IPS DF 6.9 (cell line): Measurements from ENCODE around the gene UPB1.
"Not testable (repeated sequence)": the region's sequence is repeated elsewhere in the genome, so short reads cannot be mapped to it uniquely, and the experiment has no call there.

Experiments used
- DNase-seq: peaks from one replicate; pipeline ENCODE4 v3.0.0-alpha.2; 2013; ENCODE audit warnings: low read depth, low spot score
- H3K27ac ChIP-seq: one replicate; pipeline ENCODE4 v1.5.1; 2013; ENCODE audit warnings: low read length, control low read depth
- H3K27me3 ChIP-seq: 2 replicates; pipeline ENCODE4 v1.6.1; 2013; ENCODE audit warnings: mild to moderate bottlenecking, low read length; ENCODE audit not compliant: control insufficient read depth, insufficient read depth
- H3K36me3 ChIP-seq: 2 replicates; pipeline ENCODE4 v1.6.1; 2013; ENCODE audit warnings: low read length; ENCODE audit not compliant: control insufficient read depth, insufficient read depth
- H3K4me1 ChIP-seq: 2 replicates; pipeline ENCODE4 v1.6.1; 2013; ENCODE audit warnings: low read length; ENCODE audit not compliant: control insufficient read depth, insufficient read depth
- H3K4me3 ChIP-seq: 2 replicates; pipeline ENCODE4 v1.5.1; 2013; ENCODE audit warnings: mild to moderate bottlenecking, low read length
- H3K9me3 ChIP-seq: 2 replicates; pipeline ENCODE4 v1.6.1; 2013; ENCODE audit warnings: low read length, inconsistent platforms; ENCODE audit not compliant: control insufficient read depth, insufficient read depth
- WGBS: extraction: QIAGEN DNeasy Blood & Tissue Kit; methylation state at CpG from one replicate; pipeline ENCODE4 v1.1.7; 2013; ENCODE audit warnings: mixed read lengths, missing lambda C conversion rate; ENCODE audit not compliant: insufficient read length, insufficient coverage; 5-methylcytosine and 5-hydroxymethylcytosine counted together

The UPB1 gene

DNA sequence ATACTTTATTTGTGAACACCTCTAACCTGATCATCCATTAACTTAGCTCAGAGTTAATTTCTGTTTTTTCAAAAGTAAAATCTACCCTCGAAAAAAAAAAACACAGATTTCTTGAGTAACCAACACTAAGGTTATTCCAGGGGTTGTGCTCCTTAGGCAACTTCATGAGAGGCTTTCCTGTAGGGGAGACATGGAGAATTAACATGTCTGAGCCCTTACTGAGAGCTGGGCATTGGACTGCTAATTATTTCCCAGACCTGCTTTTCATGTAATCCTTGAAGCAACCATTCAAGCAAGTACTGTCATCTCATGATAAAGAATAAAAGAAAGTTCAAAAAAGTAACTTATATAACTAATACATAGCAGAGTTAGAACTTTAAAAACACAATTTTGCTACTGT, 13.5 kb upstream of the UPB1 start:
- Histone ChIP-seq H3K4me3 (no peak overlapping the region), H3K27ac (no peak overlapping the region)
- no CpG with 5 or more reads among the region's 1 CpG for WGBS

DNA sequence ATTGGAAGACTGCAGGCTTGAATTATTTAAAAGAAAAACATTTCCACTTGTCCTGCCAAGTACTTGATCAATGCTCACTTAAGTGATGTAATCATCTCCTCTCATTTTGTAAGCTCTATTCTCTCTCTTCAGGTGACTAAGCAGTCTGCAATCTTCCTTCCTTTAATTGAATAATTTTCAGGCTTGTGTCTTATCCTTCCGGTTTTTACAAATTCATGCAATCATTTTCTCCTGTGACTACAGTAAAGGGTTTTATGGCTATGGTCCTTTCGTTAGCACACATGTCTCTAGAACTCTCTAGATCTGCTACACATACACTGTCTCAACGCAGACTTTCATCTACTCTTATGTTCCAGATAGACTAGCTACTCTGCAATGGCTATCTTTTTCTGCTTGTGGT, 12.6 kb upstream of the UPB1 start:
- Histone ChIP-seq H3K27ac (no peak overlapping the region), H3K36me3 (no peaks in the 10 kb centered on the region), H3K27me3 (no peaks in the 10 kb centered on the region), H3K4me1 (no peaks in the 10 kb centered on the region), H3K4me3 (no peak overlapping the region), H3K9me3 (no peaks in the 10 kb centered on the region)
- WGBS, result no CpG with 5 or more reads among the region's 3 CpGs
- no peak for DNase-seq

More for the DNA sequence above, 13.5 kb upstream of the UPB1 start:
- no peaks in the 10 kb centered on the region for H3K36me3 ChIP-seq
- no peaks in the 10 kb centered on the region for H3K9me3 ChIP-seq
- H3K27me3 ChIP-seq, result no peaks in the 10 kb centered on the region
- no peaks in the 10 kb centered on the region for H3K4me1 ChIP-seq
- no peak for DNase-seq

DNA sequence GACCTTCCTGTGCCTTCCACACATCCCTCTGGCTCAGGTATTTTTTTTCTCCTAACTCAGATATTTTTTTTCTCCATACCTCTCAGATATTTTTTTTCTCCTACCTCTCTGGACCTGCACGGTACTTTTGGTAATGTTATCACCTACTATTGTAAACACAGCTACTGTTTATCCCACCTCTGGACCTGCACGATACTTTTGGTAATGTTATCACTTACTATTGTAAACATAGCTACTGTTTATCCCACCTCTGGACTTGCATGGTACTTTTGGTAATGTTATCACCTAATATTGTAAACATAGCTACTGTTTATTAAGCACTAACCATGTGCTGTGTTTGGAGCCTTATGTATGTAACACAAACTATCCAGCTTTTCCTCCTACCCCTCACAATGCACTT, 12.1 kb upstream of the UPB1 start:
- H3K36me3 ChIP-seq, result no peaks in the 10 kb centered on the region
- H3K27ac ChIP-seq, result no peak overlapping the region
- no peaks in the 10 kb centered on the region for H3K4me1 ChIP-seq
- H3K27me3 ChIP-seq, result no peaks in the 10 kb centered on the region
- WGBS, result no CpG with 5 or more reads among the region's 2 CpGs
- no peak overlapping the region for H3K4me3 ChIP-seq
- no peak for DNase-seq
- H3K9me3 ChIP-seq, result no peaks in the 10 kb centered on the region

DNA sequence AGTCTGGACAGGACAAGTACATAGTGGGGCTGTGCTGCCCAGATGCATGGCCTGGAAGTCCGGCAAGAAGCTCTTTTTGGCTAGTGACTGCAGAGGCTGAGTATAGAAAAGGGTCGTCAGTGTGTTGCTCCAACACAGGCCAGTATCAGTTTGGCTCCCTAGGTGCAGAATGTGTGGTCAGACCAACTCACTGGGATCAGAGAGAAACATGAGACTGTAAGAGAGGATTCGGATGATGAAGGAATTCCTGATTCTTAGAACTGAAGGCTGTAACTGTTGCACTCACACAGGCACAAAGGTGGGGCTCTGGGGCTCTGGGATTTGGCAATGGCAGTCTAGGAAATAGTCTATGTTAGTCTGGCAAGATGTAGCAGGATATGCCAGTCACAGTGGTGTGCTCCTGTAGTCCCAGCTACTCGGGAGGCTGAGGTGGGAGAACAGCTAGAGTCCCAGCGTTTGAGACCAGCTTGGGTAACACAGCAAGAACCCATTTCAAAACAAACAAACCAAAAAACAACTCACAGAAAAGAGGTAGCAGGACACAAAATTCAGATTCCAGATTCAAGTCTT, 11.1 kb upstream of the UPB1 start:
- DNase-seq, result no peak
- no peaks in the 10 kb centered on the region for H3K36me3 ChIP-seq
- WGBS, result no CpG with 5 or more reads among the region's 5 CpGs

GRCh38 chr22:24485170-24485569, 10.0 kb upstream of the UPB1 start:
- H3K27me3 ChIP-seq, result no peaks in the 10 kb centered on the region
- no CpG with 5 or more reads among the region's 4 CpGs for WGBS
- H3K4me1 ChIP-seq, result no peaks in the 10 kb centered on the region
- no peaks in the 10 kb centered on the region for H3K36me3 ChIP-seq
- no peaks in the 10 kb centered on the region for H3K9me3 ChIP-seq
- no peak for DNase-seq
- H3K27ac ChIP-seq, result no peak overlapping the region
- H3K4me3 ChIP-seq, result no peak overlapping the region

More for the DNA sequence above, 11.1 kb upstream of the UPB1 start:
- Histone ChIP-seq H3K4me3 (no peak overlapping the region), H3K27me3 (no peaks in the 10 kb centered on the region), H3K9me3 (no peaks in the 10 kb centered on the region), H3K27ac (no peak overlapping the region), H3K4me1 (no peaks in the 10 kb centered on the region)

- H3K4me3 ChIP-seq, result no peak overlapping the region
- H3K27ac ChIP-seq, result no peak overlapping the region
- no peaks in the 10 kb centered on the region for H3K9me3 ChIP-seq
- no CpG with 5 or more reads among the region's 3 CpGs for WGBS
- DNase-seq, result no peak
- no peaks in the 10 kb centered on the region for H3K4me1 ChIP-seq
- H3K27me3 ChIP-seq, result no peaks in the 10 kb centered on the region
- H3K36me3 ChIP-seq, result no peaks in the 10 kb centered on the region
Observed at GRCh38 chr22:24485608-24486007, 9.5 kb upstream of the UPB1 start.

- WGBS, result no CpG with 5 or more reads among the region's 2 CpGs
- Histone ChIP-seq H3K27me3 (no peaks in the 10 kb centered on the region), H3K4me1 (no peaks in the 10 kb centered on the region), H3K9me3 (no peaks in the 10 kb centered on the region), H3K4me3 (no peak overlapping the region), H3K36me3 (no peaks in the 10 kb centered on the region), H3K27ac (no peak overlapping the region)
- no peak for DNase-seq
Observed at GRCh38 chr22:24486501-24486921, 8.6 kb upstream of the UPB1 start.

GRCh38 chr22:24489011-24489410, 6.1 kb upstream of the UPB1 start:
- H3K36me3 ChIP-seq, result no peaks in the 10 kb centered on the region
- WGBS, result no CpG with 5 or more reads among the region's 2 CpGs
- no peaks in the 10 kb centered on the region for H3K4me1 ChIP-seq
- H3K9me3 ChIP-seq, result no peaks in the 10 kb centered on the region
- no peak overlapping the region for H3K27ac ChIP-seq
- H3K4me3 ChIP-seq, result no peak overlapping the region
- no peak for DNase-seq
- H3K27me3 ChIP-seq, result peaks cover 5% of the 10 kb centered on the region

DNA sequence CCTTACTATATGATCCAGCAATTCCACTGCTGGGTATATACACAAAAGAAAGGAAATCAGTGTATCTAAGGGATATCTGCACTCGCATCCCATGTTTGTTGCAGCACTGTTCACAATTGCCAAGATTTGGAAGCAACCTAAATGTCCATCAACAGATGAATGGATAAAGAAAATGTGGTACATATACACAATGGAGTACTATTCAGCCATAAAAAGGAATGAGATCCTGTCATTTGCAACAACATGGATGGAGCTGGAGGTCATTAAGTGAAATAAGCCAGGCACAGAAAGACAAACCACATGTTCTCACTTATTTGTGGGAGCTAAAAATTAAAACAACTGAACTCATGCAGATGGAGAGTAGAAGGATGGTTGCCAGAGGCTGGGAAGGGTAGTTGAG, 5.7 kb upstream of the UPB1 start:
- not testable (repeated sequence) for H3K36me3 ChIP-seq, H3K27ac ChIP-seq, DNase-seq, H3K4me3 ChIP-seq, H3K27me3 ChIP-seq, H3K4me1 ChIP-seq, H3K9me3 ChIP-seq
- no CpG with 5 or more reads among the region's 1 CpG for WGBS

DNA sequence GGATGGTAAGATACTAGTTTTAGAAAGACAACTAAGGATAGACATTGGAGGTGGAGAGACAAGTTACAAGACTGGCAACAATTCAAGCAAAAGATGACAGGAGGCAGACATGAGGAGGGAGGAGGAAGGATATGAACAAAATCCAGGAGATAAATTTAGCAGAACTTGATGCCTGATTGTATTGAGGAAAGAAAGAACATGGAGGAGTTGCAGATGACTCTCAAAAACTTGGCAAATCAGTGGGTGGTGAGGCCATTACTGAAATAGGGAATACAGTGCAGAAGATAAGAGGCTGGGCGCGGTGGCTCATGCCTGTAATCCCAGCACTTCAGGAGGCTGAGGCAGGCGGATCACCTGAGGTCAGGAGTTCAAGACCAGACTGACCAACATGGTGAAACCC, 2.7 kb upstream of the UPB1 start:
- no peak for DNase-seq
- Histone ChIP-seq H3K9me3 (no peaks in the 10 kb centered on the region), H3K4me3 (no peak overlapping the region), H3K36me3 (no peaks in the 10 kb centered on the region), H3K27ac (no peak overlapping the region), H3K4me1 (no peaks in the 10 kb centered on the region; the same call in 1 of the 2 replicates), H3K27me3 (peaks cover 22% of the 10 kb centered on the region)
- WGBS, result no CpG with 5 or more reads among the region's 3 CpGs

- no peak overlapping the region for H3K27ac ChIP-seq
- H3K4me1 ChIP-seq, result no peaks in the 10 kb centered on the region; the same call in 1 of the 2 replicates
- no peak for DNase-seq
- H3K9me3 ChIP-seq, result no peaks in the 10 kb centered on the region
- no CpG with 5 or more reads among the region's 21 CpGs for WGBS
- H3K36me3 ChIP-seq, result no peaks in the 10 kb centered on the region
- H3K27me3 ChIP-seq, result peaks cover 22% of the 10 kb centered on the region
- peak overlapping the region; percentile 10; the same call in 1 of the 2 replicates for H3K4me3 ChIP-seq
Observed at GRCh38 chr22:24494167-24494527, 985 bp upstream of the UPB1 start.
